HG02840 (cell line): ENCODE results near the gene AOX1.
"Not testable (repeated sequence)": the region's sequence is repeated elsewhere in the genome, so short reads cannot be mapped to it uniquely, and the experiment has no call there.

Source experiments
- ATAC-seq: cut with Tn5 transposase; IDR thresholded peaks from one replicate; pipeline ENCODE4 v1.9.1; 2021; ENCODE audit warnings: mild to moderate bottlenecking, moderate library complexity, moderate number of reproducible peaks; ENCODE audit not compliant: unreplicated experiment, low FRiP score

The AOX1 gene

DNA sequence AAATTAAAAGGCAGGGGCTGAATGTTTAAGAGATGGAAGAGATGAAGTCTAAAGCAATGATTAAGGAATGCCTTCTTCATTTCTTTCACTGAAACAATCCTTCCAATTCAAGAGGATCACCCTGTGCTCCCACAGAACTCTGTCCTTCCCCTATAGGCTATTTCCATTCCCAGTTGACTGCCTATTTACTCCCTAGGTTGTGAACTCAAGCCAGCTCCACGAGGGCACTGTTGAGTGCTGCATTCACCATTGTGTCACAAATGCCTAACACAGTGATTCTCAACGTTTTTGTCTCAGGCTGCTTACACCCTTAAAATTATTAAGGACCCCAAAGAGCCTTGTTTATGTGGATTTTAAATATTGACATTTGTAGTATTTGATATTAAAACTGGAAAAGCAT is 112.4 kb downstream of the AOX1 start:
- ATAC-seq, result no peak

DNA sequence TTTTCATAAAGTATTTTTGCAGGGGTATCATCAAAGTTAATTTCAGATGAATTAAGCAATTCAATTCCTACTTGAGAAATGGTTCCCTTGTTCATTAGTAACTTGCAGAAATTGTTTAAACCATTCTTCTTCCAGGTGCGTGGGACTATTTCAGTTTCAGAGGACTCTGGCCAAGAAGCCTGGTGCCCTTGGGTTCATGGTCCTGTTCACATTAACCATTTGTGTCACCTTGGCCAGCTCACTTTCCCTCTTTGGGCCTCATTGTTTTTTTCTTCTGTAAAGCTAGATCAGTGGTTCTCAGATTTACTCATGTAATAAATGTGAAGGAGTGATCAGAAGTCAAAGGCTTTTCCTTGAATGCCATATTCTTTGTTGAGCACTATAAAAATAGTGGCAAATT is 113.5 kb downstream of the AOX1 start:
- no peak for ATAC-seq

GRCh38 chr2:200700856-200701255 is 115.0 kb downstream of the AOX1 start:
- ATAC-seq, result no peak

DNA sequence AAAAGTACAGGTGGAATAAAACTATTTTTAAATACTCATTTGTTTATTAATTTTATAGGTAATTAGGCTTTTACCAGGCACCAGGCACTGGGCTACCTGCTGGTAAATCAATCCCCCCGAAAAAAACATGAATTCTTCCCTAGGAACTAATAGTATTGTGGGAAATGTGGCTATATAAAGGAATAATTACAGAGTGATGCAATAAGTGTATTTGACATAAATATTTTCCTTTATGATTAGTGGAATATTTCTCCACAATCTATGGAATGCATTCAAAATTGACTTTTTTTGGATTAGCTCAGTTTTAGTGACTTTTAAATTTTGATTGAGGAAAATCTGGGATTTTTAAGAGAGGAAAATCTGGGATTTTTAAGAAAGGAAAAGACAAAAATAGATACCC is 116.2 kb downstream of the AOX1 start:
- ATAC-seq, result no peak

GRCh38 chr2:200702646-200703118 is 116.9 kb downstream of the AOX1 start:
- ATAC-seq, result no peak

- no peak for ATAC-seq
Observed at GRCh38 chr2:200703127-200703925, 117.5 kb downstream of the AOX1 start.

GRCh38 chr2:200703926-200704637 is 118.3 kb downstream of the AOX1 start:
- no peak for ATAC-seq

DNA sequence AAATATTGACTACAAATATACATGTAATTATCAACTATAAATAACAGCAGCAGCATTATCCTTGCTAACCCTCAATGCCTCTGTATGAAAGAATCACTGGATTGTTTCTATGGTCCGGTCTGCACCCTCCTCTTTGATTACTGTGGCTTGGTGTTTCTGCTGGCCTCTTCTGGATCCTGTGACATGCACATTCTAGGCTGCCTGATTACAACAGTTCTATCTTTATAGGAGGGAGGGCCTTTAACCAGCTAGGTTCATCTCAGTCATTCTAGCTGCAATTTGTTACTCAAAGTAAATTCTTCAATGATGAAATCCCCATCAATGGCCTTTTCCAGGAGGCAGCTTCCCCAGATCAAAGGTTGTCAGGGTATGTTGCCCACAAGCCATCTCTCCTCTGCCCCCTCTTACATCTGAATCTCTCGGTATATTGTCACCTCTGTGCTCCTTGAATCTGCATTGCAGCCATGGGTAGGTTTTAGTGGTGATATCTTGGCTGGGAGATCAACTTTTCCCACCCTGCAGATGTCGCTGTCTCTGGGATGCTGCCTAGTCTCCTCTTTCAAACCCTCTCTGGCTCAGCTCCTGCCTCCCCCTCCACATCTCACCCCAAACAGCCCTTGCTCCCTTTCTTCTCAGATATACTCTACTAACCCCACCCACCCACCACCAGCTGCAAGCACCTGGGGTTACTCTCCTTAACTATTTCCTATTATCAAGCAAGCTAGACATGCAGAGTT is 119.7 kb downstream of the AOX1 start:
- ATAC-seq, result no peak

DNA sequence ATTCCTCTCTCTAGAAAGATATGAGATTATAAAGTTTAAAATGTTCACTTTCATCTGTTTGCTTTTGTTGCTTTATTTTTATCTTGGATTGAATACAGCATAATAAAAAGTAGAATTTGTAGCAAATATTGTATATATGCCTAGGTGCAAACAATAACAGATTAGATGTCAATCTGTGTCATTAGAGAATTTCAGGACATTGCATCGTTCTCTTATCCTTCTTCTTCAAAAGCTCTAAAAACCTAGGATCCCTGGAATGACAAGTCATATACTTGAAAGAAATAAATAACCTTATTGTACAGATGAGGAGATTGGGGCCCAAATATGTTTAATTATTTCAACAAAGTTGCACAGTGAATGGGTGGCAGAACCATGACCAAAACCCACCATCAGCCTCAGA is 123.1 kb downstream of the AOX1 start:
- no peak for ATAC-seq

- peak; percentile 99 for ATAC-seq
Observed at GRCh38 chr2:200713003-200713703, 127.3 kb downstream of the AOX1 start.

DNA sequence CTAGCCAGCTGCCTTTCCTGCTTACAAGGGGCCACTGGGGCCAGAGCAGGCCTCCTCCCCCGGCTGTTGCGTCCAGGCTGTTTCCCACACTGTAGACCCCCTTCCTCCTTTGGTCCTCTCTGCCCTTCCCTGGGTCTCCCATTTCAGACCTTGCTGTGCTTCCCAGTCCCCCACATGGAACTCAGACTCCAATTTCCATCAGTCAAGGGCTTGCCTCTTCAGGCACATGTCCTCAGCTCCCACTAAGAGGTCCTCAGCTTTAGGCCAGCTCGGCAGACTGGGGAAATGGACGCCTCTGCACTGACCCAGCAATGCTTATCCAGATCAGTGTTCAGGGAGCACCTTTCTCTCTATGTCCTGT is 127.9 kb downstream of the AOX1 start:
- ATAC-seq, result no peak

DNA sequence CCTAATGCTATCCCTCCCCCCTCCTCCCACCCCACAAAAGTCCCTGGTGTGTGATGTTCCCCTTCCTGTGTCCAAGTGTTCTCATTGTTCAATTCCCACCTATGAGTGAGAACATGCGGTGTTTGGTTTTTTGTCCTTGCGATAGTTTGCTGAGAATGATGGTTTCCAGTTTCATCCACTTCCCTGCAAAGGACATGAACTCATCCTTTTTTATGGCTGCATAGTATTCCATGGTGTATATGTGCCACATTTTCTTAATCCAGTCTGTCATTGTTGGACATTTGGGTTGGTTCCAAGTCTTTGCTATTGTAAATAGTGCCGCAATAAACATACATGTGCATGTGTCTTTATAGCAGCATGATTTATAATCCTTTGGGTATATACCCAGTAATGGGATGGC is 129.2 kb downstream of the AOX1 start:
- not testable (repeated sequence) for ATAC-seq

GRCh38 chr2:200716386-200716785 is 130.6 kb downstream of the AOX1 start:
- ATAC-seq, result no peak
